ENCODE results near the gene UGT2A3. TPM values are rescaled to one million over a fixed set of nuclear protein-coding genes. Genes with fewer than 3 reads are reported as not detected.

UGT2A3 gene
- total and polyA plus RNA-seq, 2 of the 8 experiments (the other 6 are each of a cell fraction or from before 2014, with no cell fraction given): not detected

DNA sequence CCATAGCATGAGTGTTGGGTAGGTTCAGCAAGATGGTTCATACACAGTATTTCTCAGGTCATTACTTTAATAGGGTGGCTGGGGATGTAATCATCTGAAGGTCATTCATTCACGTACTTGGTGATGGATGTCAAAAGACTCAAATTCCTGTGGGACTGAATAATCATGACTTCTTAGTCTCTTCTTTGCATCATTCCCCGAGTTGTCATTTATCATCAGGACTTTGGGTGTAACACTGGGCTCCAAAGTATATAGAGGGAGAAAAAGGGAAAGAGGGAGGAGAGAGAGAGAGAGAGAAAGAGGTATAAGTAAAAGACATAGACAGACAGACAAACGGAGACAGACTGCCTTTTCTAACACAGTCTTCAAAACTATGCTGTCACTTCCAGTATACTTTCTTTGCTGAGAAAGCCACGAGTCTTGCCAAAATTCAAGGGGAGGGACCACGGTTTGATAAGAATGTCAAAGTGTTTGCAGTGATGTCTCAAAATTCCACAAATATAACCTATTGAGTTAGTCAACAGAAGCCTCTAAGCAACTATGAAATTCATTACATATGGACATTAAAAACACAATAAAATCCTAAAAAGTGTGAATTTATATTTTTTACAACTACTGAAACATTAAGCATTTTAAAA is 55.9 kb downstream of the UGT2A3 start:
- ChIA-PET CTCF (ENCODE audit: partially characterized antibody) (no interaction called here), POLR2A (ENCODE audit: partially characterized antibody) (interaction anchor here (0.9 kb wide), 1 partner anchor 10 kb away, joined by 4 read pairs; no protein-coding TSS in a partner anchor)
- no peaks in the 10 kb centered on the region for H3K23me2 ChIP-seq (ENCODE audit: low read depth, low read length)
- H3K9me3 ChIP-seq (ENCODE audit: insufficient read depth in 2 of 2, low read depth in 1 of 2, low read length in 1 of 2): peaks cover 0 to 2% of the 10 kb centered on the region in 2 experiments; a peak in 1 of 4 replicates
- H3K36me3 ChIP-seq (ENCODE audit: control insufficient read depth in 2 of 4, insufficient read depth in 4 of 4, low read length in 3 of 4): no peaks in the 10 kb centered on the region
- H2BK120ac ChIP-seq (replicated peaks; ENCODE audit: low read depth, low read length): no peak overlapping the region
- 84% methylated on average over 5 of the region's 5 CpGs; no CpG with 5 or more reads in 1 of the 2 experiments for WGBS, 2 experiments (ENCODE audit: extremely low coverage in 1 of 2, insufficient coverage in 1 of 2, insufficient read length in 1 of 2, insufficient replicate concordance in 2 of 2, low coverage in 1 of 2, low lambda C conversion rate in 2 of 2, missing lambda C conversion rate in 1 of 2)
- H2AK5ac ChIP-seq (ENCODE audit: low read depth, low read length): no peak overlapping the region
- no peaks in the 10 kb centered on the region for H3K79me2 ChIP-seq (ENCODE audit: control insufficient read depth in 1 of 2, insufficient read depth in 2 of 2, low read length in 2 of 2)
- no peak overlapping the region for H2BK12ac ChIP-seq (ENCODE audit: low read depth, low read length)
- H3K18ac ChIP-seq (ENCODE audit: extremely low read depth, low read length): no peak overlapping the region
- no peaks in the 10 kb centered on the region for H3K27me3 ChIP-seq (replicated peaks in 1 of 4; ENCODE audit: control insufficient read depth in 3 of 4, extremely low read depth in 1 of 4, insufficient read depth in 3 of 4, low read length in 3 of 4)
- no peak for DNase-seq (ENCODE audit: low read depth in 1 of 2, low spot score in 2 of 2)
- H4K91ac ChIP-seq (replicated peaks; ENCODE audit: insufficient read length, low read length): no peak overlapping the region
- no peak overlapping the region; the same call in 1 of the 2 replicates for H2AFZ ChIP-seq (ENCODE audit: low read length)
- no peak overlapping the region for H3K27ac ChIP-seq (ENCODE audit: low read depth, low read length)
- H2BK5ac ChIP-seq (ENCODE audit: low read depth, low read length): no peak overlapping the region
- no peaks in the 10 kb centered on the region for H4K20me1 ChIP-seq (replicated peaks in 1 of 2; ENCODE audit: control insufficient read depth in 1 of 2, insufficient read depth in 2 of 2, low read length in 2 of 2)
- no peak overlapping the region for H2BK15ac ChIP-seq (ENCODE audit: low read length)
- H3K4ac ChIP-seq (replicated peaks; ENCODE audit: insufficient read length, low read depth, low read length): no peak overlapping the region
- no peak overlapping the region for H3K23ac ChIP-seq (ENCODE audit: insufficient read length)
- no peak overlapping the region for H2BK20ac ChIP-seq (ENCODE audit: low read length)
- no peak overlapping the region for H3K9ac ChIP-seq (replicated peaks in 1 of 4; ENCODE audit: extremely low read depth in 1 of 4, low read depth in 3 of 4, low read length in 3 of 4)
- H3K14ac ChIP-seq (ENCODE audit: insufficient read length): no peak overlapping the region
- H4K5ac ChIP-seq (ENCODE audit: insufficient read length, low read depth, low read length): no peak overlapping the region
- FAIRE-seq: no peak
- TF ChIP-seq HDAC6 (IDR thresholded peaks at IDR 0.05; ENCODE audit: low read depth, low read length) (no peak), EZH2 (IDR thresholded peaks at IDR 0.05; ENCODE audit: low read depth, low read length, severe bottlenecking) (no peak), BCL11A (IDR thresholded peaks at IDR 0.05; ENCODE audit: low read depth in 2 of 2, low read length in 2 of 2) (no peak), BACH1 (IDR thresholded peaks at IDR 0.05; ENCODE audit: low read length) (no peak), KDM5A (IDR thresholded peaks at IDR 0.05; ENCODE audit: low read length) (no peak), RXRA (IDR thresholded peaks at IDR 0.05; ENCODE audit: insufficient read depth, low read depth, low read length) (no peak)
- TF ChIP-seq, protein P1, sequence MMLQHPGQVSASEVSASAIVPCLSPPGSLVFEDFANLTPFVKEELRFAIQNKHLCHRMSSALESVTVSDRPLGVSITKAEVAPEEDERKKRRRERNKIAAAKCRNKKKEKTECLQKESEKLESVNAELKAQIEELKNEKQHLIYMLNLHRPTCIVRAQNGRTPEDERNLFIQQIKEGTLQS (IDR thresholded peaks at IDR 0.05; ENCODE audit: insufficient read depth, low read depth, low read length): no peak
- no peak overlapping the region for H3K56ac ChIP-seq (replicated peaks; ENCODE audit: insufficient read length, low read depth, low read length)
- no peaks in the 10 kb centered on the region for H3K79me1 ChIP-seq (ENCODE audit: low read depth, low read length)
- H3K4me1 ChIP-seq (replicated peaks in 1 of 4; ENCODE audit: control insufficient read depth in 3 of 4, insufficient read depth in 4 of 4, low read length in 3 of 4): no peaks in the 10 kb centered on the region
- H3K4me2 ChIP-seq (ENCODE audit: insufficient read depth in 1 of 2, low read depth in 2 of 2, low read length in 2 of 2): no peak overlapping the region
- no peak overlapping the region for H4K8ac ChIP-seq (ENCODE audit: extremely low read depth, insufficient read depth, low read length)
- no peak overlapping the region for H3K4me3 ChIP-seq (ENCODE audit: extremely low read depth in 1 of 4, insufficient read depth in 2 of 4, low read depth in 3 of 4, low read length in 4 of 4)
